Breast epithelium (tissue), 4 donors: ENCODE data around the gene ZNF287. TPM values are rescaled to one million over a fixed set of nuclear protein-coding genes. Genes with fewer than 3 reads are reported as not detected.

Experiments
- DNase-seq, 2 donors: peaks; one replicate each; pipeline ENCODE4 v3.0.0-alpha.2; 2019; ENCODE audit warnings: low spot score in 2 of 2
- H3K27ac ChIP-seq, 2 donors: fragments of 200-600 bp; sonication (generic) in 1 of 2; one replicate each; pipeline ENCODE4 v1.5.1; 2016 to 2019; ENCODE audit warnings: mild to moderate bottlenecking in 1 of 2
- H3K27me3 ChIP-seq, 2 donors: fragments of 200-600 bp; sonication (generic) in 1 of 2; one replicate each; pipeline versions ENCODE4 v1.5.1 to v1.6.0; 2017 to 2019; ENCODE audit warnings: control low read depth in 1 of 2, mild to moderate bottlenecking in 1 of 2
- H3K36me3 ChIP-seq: fragments of 200-600 bp; one replicate; pipeline ENCODE4 v1.5.1; 2019
- H3K4me1 ChIP-seq, 2 donors: fragments of 200-600 bp; sonication (generic); one replicate each; pipeline ENCODE4 v1.5.1; 2016 to 2019; ENCODE audit warnings: control low read depth in 1 of 2
- H3K4me3 ChIP-seq, 3 donors: fragments of 200-600 bp; sonication (generic); 1 replicate in 2 of 3; 2 replicates in 1 of 3; pipeline ENCODE4 v1.5.1; 2016 to 2019; ENCODE audit warnings: mild to moderate bottlenecking in 3 of 3, moderate library complexity in 2 of 3
- H3K9me3 ChIP-seq, 2 donors: fragments of 200-600 bp; sonication (generic) in 1 of 2; one replicate each; pipeline ENCODE4 v1.5.1; 2016 to 2019; ENCODE audit warnings: control low read depth in 1 of 2
- POLR2A ChIP-seq: fragments of 450-650 bp; IDR thresholded peaks from one replicate; pipeline ENCODE4 v1.6.1; 2016; ENCODE audit warnings: antibody characterized with exemption, mild to moderate bottlenecking, moderate library complexity
- POLR2AphosphoS5 ChIP-seq, 3 donors: sonication (generic); formaldehyde crosslinking; IDR thresholded peaks; one replicate each; pipeline ENCODE4 v1.6.1; 2017; ENCODE audit warnings: antibody characterized with exemption in 3 of 3
- intact Hi-C: fragments of 100-400 bp; cut with DNase I; formaldehyde crosslinking; loops from one replicate; pipeline ENCODE4 v1.15.1; 2023; ENCODE audit warnings: low total_unique reads
- total RNA-seq, 3 donors: library from RNA; depleted of rRNA; stranded (reverse); fragments of >200 nt; gene quantifications; one replicate each; pipeline ENCODE4 v1.1.0, GENCODE V29; 2016
- TF ChIP-seq, protein P1 (sequence below), 3 donors: fragments of 450-650 bp; IDR thresholded peaks; one replicate each; pipeline ENCODE4 v1.5.1; 2016 to 2017; ENCODE audit warnings: antibody characterized with exemption in 3 of 3, mild to moderate bottlenecking in 3 of 3, moderate library complexity in 3 of 3

The ZNF287 gene
- total RNA-seq, 3 donors from 2014 or later: 6.2 to 12.1 (median 7.2) TPM

- Histone ChIP-seq H3K27ac (no peak overlapping the region), H3K27me3 (no peaks in the 10 kb centered on the region), H3K4me1 (no peaks in the 10 kb centered on the region), H3K36me3 (no peaks in the 10 kb centered on the region), H3K4me3 (no peak overlapping the region), H3K9me3 (no peaks in the 10 kb centered on the region)
- no peak for TF ChIP-seq POLR2AphosphoS5 (IDR thresholded peaks at IDR 0.05)
- TF ChIP-seq POLR2A: no peak
- TF ChIP-seq, protein P1, sequence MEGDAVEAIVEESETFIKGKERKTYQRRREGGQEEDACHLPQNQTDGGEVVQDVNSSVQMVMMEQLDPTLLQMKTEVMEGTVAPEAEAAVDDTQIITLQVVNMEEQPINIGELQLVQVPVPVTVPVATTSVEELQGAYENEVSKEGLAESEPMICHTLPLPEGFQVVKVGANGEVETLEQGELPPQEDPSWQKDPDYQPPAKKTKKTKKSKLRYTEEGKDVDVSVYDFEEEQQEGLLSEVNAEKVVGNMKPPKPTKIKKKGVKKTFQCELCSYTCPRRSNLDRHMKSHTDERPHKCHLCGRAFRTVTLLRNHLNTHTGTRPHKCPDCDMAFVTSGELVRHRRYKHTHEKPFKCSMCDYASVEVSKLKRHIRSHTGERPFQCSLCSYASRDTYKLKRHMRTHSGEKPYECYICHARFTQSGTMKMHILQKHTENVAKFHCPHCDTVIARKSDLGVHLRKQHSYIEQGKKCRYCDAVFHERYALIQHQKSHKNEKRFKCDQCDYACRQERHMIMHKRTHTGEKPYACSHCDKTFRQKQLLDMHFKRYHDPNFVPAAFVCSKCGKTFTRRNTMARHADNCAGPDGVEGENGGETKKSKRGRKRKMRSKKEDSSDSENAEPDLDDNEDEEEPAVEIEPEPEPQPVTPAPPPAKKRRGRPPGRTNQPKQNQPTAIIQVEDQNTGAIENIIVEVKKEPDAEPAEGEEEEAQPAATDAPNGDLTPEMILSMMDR (IDR thresholded peaks at IDR 0.05): no peak
- no peak for DNase-seq
- intact Hi-C loops: no loop called here
These were observed 61.0 kb downstream of the ZNF287 start for GRCh38 chr17:16507918-16508533.

DNA sequence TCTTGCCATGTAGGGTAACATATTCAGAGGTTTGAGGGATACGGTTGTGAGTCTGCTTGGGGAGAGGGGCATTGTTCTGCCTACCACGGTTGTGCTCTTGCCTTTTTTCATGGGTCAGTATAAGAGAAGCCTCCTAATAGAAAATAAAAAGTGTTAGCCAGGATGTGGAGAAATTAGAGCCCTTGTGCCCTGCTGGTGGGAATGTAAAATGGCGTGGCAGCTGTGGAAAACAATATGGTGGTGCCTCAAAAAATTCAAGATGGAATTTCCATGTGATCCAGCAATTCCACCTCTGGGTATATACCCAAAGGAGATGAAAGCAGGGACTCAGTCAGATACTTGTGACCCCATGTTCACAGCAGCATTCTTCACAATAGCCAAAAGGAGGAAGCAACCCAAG lies 62.8 kb downstream of the ZNF287 start:
- Histone ChIP-seq H3K27me3 (no peaks in the 10 kb centered on the region), H3K4me3 (no peak overlapping the region), H3K27ac (no peak overlapping the region), H3K36me3 (no peaks in the 10 kb centered on the region), H3K4me1 (no peaks in the 10 kb centered on the region), H3K9me3 (no peaks in the 10 kb centered on the region)
- intact Hi-C loops: no loop called here
- TF ChIP-seq POLR2A: no peak
- TF ChIP-seq, protein P1 (IDR thresholded peaks at IDR 0.05): no peak
- DNase-seq: no peak

- H3K27ac ChIP-seq: no peak overlapping the region
- no peaks in the 10 kb centered on the region for H3K36me3 ChIP-seq
- no peaks in the 10 kb centered on the region for H3K9me3 ChIP-seq
- no peaks in the 10 kb centered on the region for H3K27me3 ChIP-seq
- no peak overlapping the region for H3K4me3 ChIP-seq
- DNase-seq: no peak
- H3K4me1 ChIP-seq: no peaks in the 10 kb centered on the region
- intact Hi-C loops: no loop called here
- no peak for TF ChIP-seq POLR2AphosphoS5 (IDR thresholded peaks at IDR 0.05)
- no peak for TF ChIP-seq POLR2A
- TF ChIP-seq, protein P1 (IDR thresholded peaks at IDR 0.05): no peak
These were observed 64.0 kb downstream of the ZNF287 start for GRCh38 chr17:16504984-16505383.

Other genes with a start within 250 kb of the ZNF287 start
- 10 to 100 TPM in 2 of 3 donors, 1 to 10 TPM in 1; 4.3 to 25.9 (median 13.5) TPM for gene CENPV, start 215.7 kb downstream of the ZNF287 start, total RNA-seq
- 100 to 1,000 TPM; 735 to 835 (median 828) TPM for gene UBB, start 188.1 kb downstream of the ZNF287 start, total RNA-seq
- gene TRPV2, start 153.6 kb downstream of the ZNF287 start, total RNA-seq: 10 to 100 TPM in 2 of 3 donors, 1 to 10 TPM in 1; 6.6 to 14.2 (median 11.3) TPM
- gene LRRC75A, start 77.0 kb downstream of the ZNF287 start, total RNA-seq: 1 to 10 TPM; 1.5 to 3.3 (median 1.6) TPM
- gene ZNF624, start 84.6 kb upstream of the ZNF287 start, total RNA-seq: 1 to 10 TPM; 3.5 to 10.0 (median 3.6) TPM
- gene CCDC144A, start 121.0 kb upstream of the ZNF287 start, total RNA-seq: 10 to 100 TPM in 1 of 3 donors, 1 to 10 TPM in 2; 1.8 to 20.6 (median 3.9) TPM